Endothelial cell of umbilical vein (primary cell): Measurements from ENCODE around the gene ATP8A2. TPM values are rescaled to one million over a fixed set of nuclear protein-coding genes. Genes with fewer than 3 reads are reported as not detected.

Source experiments
- BruUV-seq: library from RNA; stranded (reverse); fragments of 400-500 nt; replicated peaks from 2 replicates; lab custom pipeline; 2021; lab: Mats Ljungman, UMichigan
- CTCF ChIA-PET: fragments of 300-600, 350-600 bp; sonication (Branson Sonifier 250); formaldehyde crosslinking; loops from one replicate; lab custom pipeline; 2021; ENCODE audit warnings: antibody characterized with exemption, inconsistent platforms; lab: Charles Lee
- POLR2A ChIA-PET: fragments of 300-600, 350-600 bp; sonication (Branson Sonifier 250); formaldehyde crosslinking; loops from one replicate; lab custom pipeline; 2021; ENCODE audit warnings: antibody characterized with exemption, inconsistent platforms; lab: Charles Lee
- DNase-seq: peaks from one replicate; pipeline ENCODE4 v3.0.0-alpha.2; 2011; ENCODE audit warnings: low read depth, low spot score
- FAIRE-seq: peaks from 2 replicates; lab custom pipeline; 2011; peaks lifted over from hg19 to GRCh38; lab: Jason Lieb, UNC
- H2AFZ ChIP-seq: 2 replicates; pipeline ENCODE4 v1.6.0; 2012; ENCODE audit warnings: low read depth, low read length, control low read depth, inconsistent platforms
- H3K27ac ChIP-seq: 2 replicates; pipeline ENCODE4 v1.5.1; 2011; ENCODE audit warnings: low read depth, mild to moderate bottlenecking, control low read depth, low read length, moderate library complexity; ENCODE audit not compliant: insufficient read depth
- H3K27me3 ChIP-seq, 2 experiments: 2 replicates each; pipeline versions ENCODE4 v1.6.0 to v1.6.1; 2011; ENCODE audit warnings: low read length in 2 of 2, mixed read lengths in 1 of 2; ENCODE audit not compliant: control insufficient read depth in 2 of 2, insufficient read depth in 2 of 2
- H3K36me3 ChIP-seq, 2 experiments: 2 replicates in 1 of 2; 3 replicates in 1 of 2; pipeline ENCODE4 v1.5.1; 2011; ENCODE audit warnings: low read length in 2 of 2, mild to moderate bottlenecking in 1 of 2, moderate library complexity in 1 of 2; ENCODE audit not compliant: control insufficient read depth in 2 of 2, insufficient read depth in 2 of 2; ENCODE audit errors: extremely low read depth in 1 of 2
- H3K4me1 ChIP-seq: 3 replicates; pipeline ENCODE4 v1.5.1; 2011; ENCODE audit warnings: mild to moderate bottlenecking, low read length; ENCODE audit not compliant: control insufficient read depth, insufficient read depth; ENCODE audit errors: extremely low read depth
- H3K4me2 ChIP-seq: 2 replicates; pipeline ENCODE4 v1.6.1; 2011; ENCODE audit warnings: low read length, control low read depth, mixed read lengths; ENCODE audit not compliant: insufficient read depth
- H3K4me3 ChIP-seq, 3 experiments: fragments of 200-600 bp in 1 of 3; sonication (generic), shearing (Covaris generic) in 1 of 3; replicated peaks in 1 of 3; 2 replicates each; pipeline ENCODE4 v1.5.1; 2011 to 2016; ENCODE audit warnings: control low read depth in 3 of 3, low read length in 3 of 3, mild to moderate bottlenecking in 2 of 3, inconsistent platforms in 1 of 3, low read depth in 1 of 3, moderate library complexity in 1 of 3; ENCODE audit not compliant: insufficient read depth in 1 of 3
- H3K79me2 ChIP-seq: 2 replicates; pipeline ENCODE4 v1.6.0; 2012; ENCODE audit warnings: low read length, inconsistent platforms; ENCODE audit not compliant: control insufficient read depth, insufficient read depth
- H3K9ac ChIP-seq: replicated peaks from 2 replicates; pipeline ENCODE3; 2011; ENCODE audit warnings: low read length, control low read depth; ENCODE audit not compliant: insufficient read depth; ENCODE audit errors: extremely low read depth
- H3K9me1 ChIP-seq: replicated peaks from 3 replicates; pipeline ENCODE4 v1.6.0; 2011; ENCODE audit warnings: mild to moderate bottlenecking, low read length; ENCODE audit not compliant: control insufficient read depth, insufficient read depth; ENCODE audit errors: extremely low read depth
- H3K9me3 ChIP-seq: replicated peaks from 2 replicates; pipeline ENCODE4 v1.5.1; 2012; ENCODE audit warnings: low read length, inconsistent platforms; ENCODE audit not compliant: control insufficient read depth, insufficient read depth
- H4K20me1 ChIP-seq: replicated peaks from 2 replicates; pipeline ENCODE3; 2011; ENCODE audit warnings: mild to moderate bottlenecking, low read length; ENCODE audit not compliant: control insufficient read depth, insufficient read depth; ENCODE audit errors: extremely low read depth
- CTCF ChIP-seq, 2 donors: IDR thresholded peaks; 1 replicate in 1 of 2; 2 replicates in 1 of 2; pipeline ENCODE4 v1.5.1; 2011; ENCODE audit warnings: low read length in 2 of 2, mild to moderate bottlenecking in 2 of 2, moderate library complexity in 2 of 2, control low read depth in 1 of 2, inconsistent platforms in 1 of 2, low read depth in 1 of 2; ENCODE audit not compliant: insufficient read depth in 1 of 2; ENCODE audit errors: extremely low read depth in 1 of 2
- EZH2 ChIP-seq: IDR thresholded peaks from 2 replicates; pipeline ENCODE4 v1.6.1; 2012; ENCODE audit warnings: borderline replicate concordance, low read depth, mild to moderate bottlenecking, moderate library complexity, low read length, inconsistent platforms; ENCODE audit not compliant: severe bottlenecking
- FOS ChIP-seq: IDR thresholded peaks from 2 replicates; pipeline ENCODE4 v1.6.1; 2011; ENCODE audit warnings: mild to moderate bottlenecking, low read length, moderate library complexity, borderline replicate concordance; ENCODE audit not compliant: insufficient read depth
- GATA2 ChIP-seq: IDR thresholded peaks from 2 replicates; pipeline ENCODE4 v1.7.0; 2011; ENCODE audit warnings: low read depth, mild to moderate bottlenecking, moderate library complexity, mixed read lengths, low read length; ENCODE audit not compliant: insufficient read length, insufficient read depth
- JUN ChIP-seq: IDR thresholded peaks from 2 replicates; pipeline ENCODE4 v1.6.1; 2011; ENCODE audit warnings: borderline replicate concordance, low read depth; ENCODE audit not compliant: insufficient read length, insufficient read depth
- MAX ChIP-seq: IDR thresholded peaks from 2 replicates; pipeline ENCODE4 v1.6.1; 2011; ENCODE audit not compliant: insufficient read depth, insufficient read length
- MYC ChIP-seq: IDR thresholded peaks from one replicate; pipeline ENCODE4 v1.6.1; 2011; ENCODE audit warnings: mild to moderate bottlenecking, low read depth, low read length
- POLR2A ChIP-seq: IDR thresholded peaks from 2 replicates; pipeline ENCODE4 v1.6.1; 2012; ENCODE audit warnings: low read depth, mild to moderate bottlenecking, control low read depth, low read length
- POLR2AphosphoS5 ChIP-seq: IDR thresholded peaks from 2 replicates; pipeline ENCODE4 v1.6.1; 2012; ENCODE audit warnings: low read depth, mild to moderate bottlenecking, control low read depth, low read length, moderate library complexity; ENCODE audit not compliant: insufficient read depth
- dilution Hi-C: fragments of 300-500 bp; cut with MboI; formaldehyde crosslinking; loops from one replicate; pipeline ENCODE4 v1.15.0; 2019; ENCODE audit warnings: low sequenced_read_pairs; ENCODE audit not compliant: extremely low pct_ligation_motif_present
- intact Hi-C: fragments of 100-400 bp; cut with micrococcal nuclease; formaldehyde crosslinking; loops from one replicate; pipeline ENCODE4 v1.10.0; 2022
- polyA plus RNA-seq, 4 experiments: library from polyadenylated mRNA; depleted of rRNA in 3 of 4; stranded (reverse) in 3 of 4; unstranded in 1 of 4; fragments of >200 nt; gene quantifications; 2 replicates each; pipeline versions ENCODE4 v1.2.1 to v1.2.3, GENCODE V29; 2011 to 2012; ENCODE audit warnings: missing spikeins in 1 of 4
- total RNA-seq: library from RNA; stranded (reverse); gene quantifications from 2 replicates; pipeline ENCODE4 v1.2.3, GENCODE V29; 2021

The ATP8A2 gene
- total and polyA plus RNA-seq, 2 donors (not counting 3 experiments of a cell fraction or from before 2014, with no cell fraction given), result 0.11 to 0.49 TPM

GRCh38 chr13:25604106-25604505, 232.3 kb downstream of the ATP8A2 start:
- Histone ChIP-seq H3K9me1 (no peaks in the 10 kb centered on the region), H3K9me3 (no peaks in the 10 kb centered on the region), H3K27ac (no peak overlapping the region), H2AFZ (no peak overlapping the region), H3K4me3 (no peak overlapping the region), H3K9ac (no peak overlapping the region), H3K4me1 (no peaks in the 10 kb centered on the region), H3K36me3 (no peaks in the 10 kb centered on the region), H3K4me2 (no peak overlapping the region), H4K20me1 (no peaks in the 10 kb centered on the region), H3K79me2 (no peaks in the 10 kb centered on the region), H3K27me3 (no peaks in the 10 kb centered on the region)
- intact Hi-C loops (no loop called here), dilution Hi-C loops (no loop called here)
- TF ChIP-seq FOS, result no peak
- TF ChIP-seq JUN, result no peak
- TF ChIP-seq EZH2, result no peak
- TF ChIP-seq MAX, result no peak
- no peak for TF ChIP-seq GATA2
- no peak for TF ChIP-seq POLR2A
- no peak for TF ChIP-seq CTCF (IDR thresholded peaks at IDR 0.05; ENCODE audit: extremely low read depth in 1 of 2, insufficient read depth in 1 of 2, low read depth in 1 of 2, low read length in 2 of 2)
- no peak for TF ChIP-seq POLR2AphosphoS5
- no peak for TF ChIP-seq MYC
- ChIA-PET CTCF (no interaction called here), POLR2A (no interaction called here)
- no peak for FAIRE-seq
- DNase-seq, result no peak
- no TSS peak for BruUV-seq
